Vagina (tissue), 2 donors: ENCODE results near the gene SPATS1.

ENCODE experiments used
- CTCF ChIP-seq, 3 experiments: fragments of 450-650 bp in 2 of 3; fragments of 200-600 bp in 1 of 3; sonication (generic) in 1 of 3; IDR thresholded peaks; one replicate each; pipeline ENCODE4 v1.5.1; 2017 to 2019; ENCODE audit warnings: antibody characterized with exemption in 3 of 3, mild to moderate bottlenecking in 2 of 3, moderate library complexity in 2 of 3
- POLR2A ChIP-seq, 2 donors: fragments of 450-650 bp; IDR thresholded peaks; one replicate each; pipeline ENCODE4 v1.6.1; 2017; ENCODE audit warnings: antibody characterized with exemption in 2 of 2, mild to moderate bottlenecking in 2 of 2, moderate library complexity in 2 of 2

GRCh38 chr6:44381739-44382138, 39.3 kb downstream of the SPATS1 start:
- TF ChIP-seq POLR2A (IDR thresholded peaks at IDR 0.05) (no peak), CTCF (IDR thresholded peaks at IDR 0.05) (no peak)
